ENCODE data around the gene ANKRD28.

The ANKRD28 gene

GRCh38 chr3:15839568-15839967 lies 41.8 kb upstream of the ANKRD28 start:
- no peaks in the 10 kb centered on the region for H3K36me3 ChIP-seq (ENCODE audit: control insufficient read depth, insufficient read depth, low read length)
- TF ChIP-seq, protein P1, sequence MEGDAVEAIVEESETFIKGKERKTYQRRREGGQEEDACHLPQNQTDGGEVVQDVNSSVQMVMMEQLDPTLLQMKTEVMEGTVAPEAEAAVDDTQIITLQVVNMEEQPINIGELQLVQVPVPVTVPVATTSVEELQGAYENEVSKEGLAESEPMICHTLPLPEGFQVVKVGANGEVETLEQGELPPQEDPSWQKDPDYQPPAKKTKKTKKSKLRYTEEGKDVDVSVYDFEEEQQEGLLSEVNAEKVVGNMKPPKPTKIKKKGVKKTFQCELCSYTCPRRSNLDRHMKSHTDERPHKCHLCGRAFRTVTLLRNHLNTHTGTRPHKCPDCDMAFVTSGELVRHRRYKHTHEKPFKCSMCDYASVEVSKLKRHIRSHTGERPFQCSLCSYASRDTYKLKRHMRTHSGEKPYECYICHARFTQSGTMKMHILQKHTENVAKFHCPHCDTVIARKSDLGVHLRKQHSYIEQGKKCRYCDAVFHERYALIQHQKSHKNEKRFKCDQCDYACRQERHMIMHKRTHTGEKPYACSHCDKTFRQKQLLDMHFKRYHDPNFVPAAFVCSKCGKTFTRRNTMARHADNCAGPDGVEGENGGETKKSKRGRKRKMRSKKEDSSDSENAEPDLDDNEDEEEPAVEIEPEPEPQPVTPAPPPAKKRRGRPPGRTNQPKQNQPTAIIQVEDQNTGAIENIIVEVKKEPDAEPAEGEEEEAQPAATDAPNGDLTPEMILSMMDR (IDR thresholded peaks at IDR 0.05; ENCODE audit: insufficient read depth, low read length, poor library complexity, severe bottlenecking), result no peak
- no peak overlapping the region for H3K4me3 ChIP-seq (replicated peaks; ENCODE audit: low read depth, low read length)
- DNase-seq (ENCODE audit: extremely low read depth, insufficient read length), result no peak
- no peaks in the 10 kb centered on the region for H3K27me3 ChIP-seq (replicated peaks; ENCODE audit: control insufficient read depth, insufficient read depth, low read length)

DNA sequence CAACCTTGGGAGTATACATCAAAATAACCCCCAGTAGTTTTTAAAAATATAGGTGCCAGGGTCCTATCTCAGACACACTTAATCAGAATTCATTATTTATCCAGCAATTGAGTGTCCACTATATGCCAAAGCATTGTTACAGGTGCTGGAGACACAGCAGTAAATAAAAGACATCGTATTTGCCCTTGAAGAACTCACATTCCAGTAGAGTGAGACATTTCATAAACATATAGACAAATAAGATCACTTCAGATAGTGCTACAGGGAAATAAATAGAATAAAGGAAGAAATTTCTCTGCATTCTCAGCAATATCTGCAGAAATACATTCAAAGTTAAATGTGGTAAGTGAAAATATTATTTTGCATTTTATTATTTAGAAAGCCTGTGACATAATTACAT lies 34.1 kb upstream of the ANKRD28 start:
- Histone ChIP-seq H3K27me3 (replicated peaks; ENCODE audit: control insufficient read depth, insufficient read depth, low read length) (no peaks in the 10 kb centered on the region), H3K36me3 (ENCODE audit: control insufficient read depth, insufficient read depth, low read length) (no peaks in the 10 kb centered on the region), H3K4me3 (replicated peaks; ENCODE audit: low read depth, low read length) (no peak overlapping the region)
- TF ChIP-seq, protein P1 (IDR thresholded peaks at IDR 0.05; ENCODE audit: insufficient read depth, low read length, poor library complexity, severe bottlenecking), result no peak
- DNase-seq (ENCODE audit: extremely low read depth, insufficient read length), result no peak

DNA sequence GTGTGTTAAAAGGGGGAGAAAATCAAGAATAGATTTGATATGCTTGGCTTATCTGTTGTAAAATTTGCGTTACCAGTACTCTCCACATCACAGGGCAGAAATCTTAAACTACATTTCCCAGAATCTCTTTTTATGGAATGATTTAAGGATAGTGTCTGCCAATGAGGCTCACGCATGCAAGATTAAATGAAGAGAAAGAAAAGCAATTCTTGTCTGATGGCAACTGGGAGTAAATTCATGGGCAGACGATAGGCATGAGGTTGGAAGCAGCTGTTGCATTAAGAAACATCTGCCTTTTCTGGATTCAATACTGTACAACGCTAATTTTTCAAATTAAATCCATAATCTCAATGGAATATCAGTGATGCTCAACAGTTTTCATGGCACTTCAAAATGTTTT lies 27.2 kb upstream of the ANKRD28 start:
- Histone ChIP-seq H3K4me3 (replicated peaks; ENCODE audit: low read depth, low read length) (no peak overlapping the region), H3K36me3 (ENCODE audit: control insufficient read depth, insufficient read depth, low read length) (no peaks in the 10 kb centered on the region), H3K27me3 (replicated peaks; ENCODE audit: control insufficient read depth, insufficient read depth, low read length) (no peaks in the 10 kb centered on the region)
- no peak for DNase-seq (ENCODE audit: extremely low read depth, insufficient read length)
- TF ChIP-seq, protein P1 (IDR thresholded peaks at IDR 0.05; ENCODE audit: insufficient read depth, low read length, poor library complexity, severe bottlenecking), result no peak

DNA sequence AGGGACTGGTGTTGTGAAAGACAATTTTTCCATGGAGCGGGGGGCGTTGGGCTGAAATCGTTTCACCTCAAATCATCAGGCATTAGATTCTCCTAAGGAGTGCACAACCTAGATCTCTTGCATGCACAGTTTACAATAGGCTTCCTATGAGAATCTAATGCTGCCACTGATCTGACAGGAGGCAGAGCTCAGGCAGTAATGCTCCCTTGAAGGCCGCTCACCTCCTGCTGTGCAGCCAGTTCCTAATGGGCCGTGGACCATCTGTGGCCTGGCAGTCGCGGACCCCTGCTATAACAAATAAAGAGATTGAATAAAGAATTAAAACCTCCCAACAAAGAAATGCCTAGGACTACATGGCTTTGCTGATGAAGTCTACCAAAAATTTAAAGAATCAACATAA lies 25.3 kb upstream of the ANKRD28 start:
- no peak overlapping the region for H3K4me3 ChIP-seq (replicated peaks; ENCODE audit: low read depth, low read length)
- TF ChIP-seq, protein P1 (IDR thresholded peaks at IDR 0.05; ENCODE audit: insufficient read depth, low read length, poor library complexity, severe bottlenecking), result no peak
- no peak for DNase-seq (ENCODE audit: extremely low read depth, insufficient read length)
- no peaks in the 10 kb centered on the region for H3K27me3 ChIP-seq (replicated peaks; ENCODE audit: control insufficient read depth, insufficient read depth, low read length)
- H3K36me3 ChIP-seq (ENCODE audit: control insufficient read depth, insufficient read depth, low read length), result no peaks in the 10 kb centered on the region

- TF ChIP-seq, protein P1 (IDR thresholded peaks at IDR 0.05; ENCODE audit: insufficient read depth, low read length, poor library complexity, severe bottlenecking), result no peak
- no peak overlapping the region for H3K4me3 ChIP-seq (replicated peaks; ENCODE audit: low read depth, low read length)
- no peaks in the 10 kb centered on the region for H3K27me3 ChIP-seq (replicated peaks; ENCODE audit: control insufficient read depth, insufficient read depth, low read length)
- H3K36me3 ChIP-seq (ENCODE audit: control insufficient read depth, insufficient read depth, low read length), result no peaks in the 10 kb centered on the region
- no peak for DNase-seq (ENCODE audit: extremely low read depth, insufficient read length)
Observed at GRCh38 chr3:15822281-15822680, 24.5 kb upstream of the ANKRD28 start.

- no peaks in the 10 kb centered on the region for H3K27me3 ChIP-seq (replicated peaks; ENCODE audit: control insufficient read depth, insufficient read depth, low read length)
- H3K4me3 ChIP-seq (replicated peaks; ENCODE audit: low read depth, low read length), result no peak overlapping the region
- no peaks in the 10 kb centered on the region for H3K36me3 ChIP-seq (ENCODE audit: control insufficient read depth, insufficient read depth, low read length)
- DNase-seq (ENCODE audit: extremely low read depth, insufficient read length), result no peak
- TF ChIP-seq, protein P1 (IDR thresholded peaks at IDR 0.05; ENCODE audit: insufficient read depth, low read length, poor library complexity, severe bottlenecking), result no peak
Observed at GRCh38 chr3:15820911-15821310, 23.1 kb upstream of the ANKRD28 start.

All from GM06990 (cell line).